ENCODE measurements around the gene C13orf46.

GRCh38 chr13:113915012-113915763 is 58.7 kb downstream of the C13orf46 start:
- TF ChIP-seq CTCF (optimal IDR thresholded peaks at IDR 0.05 in 1 of 3, IDR thresholded peaks at IDR 0.05 in 1 of 3, conservative IDR thresholded peaks at IDR 0.05 in 1 of 3; ENCODE audit: extremely low read depth in 1 of 3, insufficient read depth in 2 of 3, low read length in 3 of 3) (no peak), EZH2 (IDR thresholded peaks at IDR 0.05; ENCODE audit: low read length) (no peak)
